GM19324 (cell line): Measurements from ENCODE around the gene TMSB4X.
"Not testable (repeated sequence)": the region's sequence is repeated elsewhere in the genome, so short reads cannot be mapped to it uniquely, and the experiment has no call there.

Experiments
- ATAC-seq: cut with Tn5 transposase; IDR thresholded peaks from one replicate; pipeline ENCODE4 v1.9.1; 2021; ENCODE audit warnings: mild to moderate bottlenecking, moderate library complexity; ENCODE audit not compliant: unreplicated experiment, low FRiP score

TMSB4X gene

DNA sequence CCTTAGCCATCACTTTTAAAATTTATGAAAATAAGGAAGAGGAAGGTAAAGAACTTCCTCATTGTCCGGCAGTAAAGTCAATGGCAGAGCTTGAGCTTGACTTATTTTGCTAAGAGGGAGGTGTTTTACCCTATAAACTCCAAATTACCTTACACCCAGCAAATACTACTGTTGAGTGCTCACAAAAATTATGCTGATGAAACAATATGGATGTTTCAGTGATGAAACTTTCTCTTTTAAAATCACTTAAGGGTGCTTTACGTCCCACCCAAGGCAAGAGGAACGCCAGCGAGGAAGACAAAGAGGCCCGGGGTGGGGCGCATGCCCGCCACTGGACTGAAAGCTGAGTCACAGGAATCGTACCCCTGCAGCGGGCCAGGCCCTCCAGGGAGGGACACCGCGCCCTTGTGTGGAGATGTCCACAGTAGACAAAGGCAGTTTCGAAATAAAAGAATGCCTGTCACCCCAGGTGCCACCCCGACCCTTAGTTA lies 560 bp upstream of the TMSB4X start:
- ATAC-seq, result peak; percentile 11

- ATAC-seq, result no peak
Measured at GRCh38 chrX:12975670-12975965, 708 bp downstream of the TMSB4X start.

GRCh38 chrX:12975991-12976558 lies 1.2 kb downstream of the TMSB4X start:
- ATAC-seq, result no peak

- ATAC-seq, result not testable (repeated sequence)
Measured at GRCh38 chrX:12976819-12977732, 2.2 kb downstream of the TMSB4X start.

DNA sequence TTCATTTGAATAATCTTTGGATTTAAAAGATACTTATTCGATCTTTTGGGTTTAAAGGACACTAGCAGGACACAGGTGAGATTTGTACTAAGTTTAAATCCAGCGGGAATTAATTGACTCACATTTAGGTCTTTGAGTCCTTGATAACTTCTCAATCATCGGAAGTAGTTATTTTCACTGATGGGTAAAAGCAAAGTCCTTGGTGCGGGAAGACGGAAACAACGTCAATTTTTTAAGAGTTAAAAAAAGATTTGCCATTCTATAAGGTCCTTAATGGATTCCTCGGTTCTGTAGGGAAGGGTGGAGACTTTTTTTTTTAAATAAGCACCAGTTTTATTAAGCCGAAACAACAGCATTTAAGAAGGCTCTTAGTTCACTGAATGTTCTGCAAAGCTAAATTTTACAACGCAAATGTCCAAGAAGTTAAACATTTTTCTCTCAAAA lies 2.9 kb downstream of the TMSB4X start:
- ATAC-seq, result no peak

GRCh38 chrX:12978205-12979025 lies 3.5 kb downstream of the TMSB4X start:
- ATAC-seq, result peak; percentile 60

DNA sequence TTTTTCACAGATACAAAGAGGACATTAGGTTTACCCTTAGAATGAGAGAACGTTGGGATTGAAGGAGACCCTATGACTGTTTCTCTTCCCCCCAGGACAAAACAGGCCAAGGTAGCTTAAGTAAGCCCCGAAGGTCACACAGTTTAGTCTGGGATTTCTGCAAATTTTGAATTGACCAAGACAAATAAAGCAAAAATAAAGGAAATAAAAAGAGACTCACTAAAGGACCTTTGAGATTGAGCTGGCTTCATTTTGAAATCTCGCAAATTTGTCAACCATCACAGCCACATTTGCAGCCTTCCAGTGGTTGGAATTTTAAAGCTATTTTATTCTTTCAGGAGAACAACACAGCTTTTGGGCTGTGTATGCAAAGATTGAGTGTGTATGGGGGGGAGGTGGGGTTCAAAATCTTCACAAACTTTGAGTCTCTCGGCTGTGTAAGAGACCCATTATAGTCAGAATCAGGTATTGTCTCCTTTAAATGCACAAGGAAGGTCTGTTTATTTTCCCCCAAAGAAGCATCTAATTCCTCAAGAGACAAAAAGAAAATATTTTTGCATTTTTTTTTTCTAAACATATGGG lies 4.2 kb downstream of the TMSB4X start:
- ATAC-seq, result no peak

- ATAC-seq, result no peak
Measured at GRCh38 chrX:12979616-12980015, 4.7 kb downstream of the TMSB4X start.

DNA sequence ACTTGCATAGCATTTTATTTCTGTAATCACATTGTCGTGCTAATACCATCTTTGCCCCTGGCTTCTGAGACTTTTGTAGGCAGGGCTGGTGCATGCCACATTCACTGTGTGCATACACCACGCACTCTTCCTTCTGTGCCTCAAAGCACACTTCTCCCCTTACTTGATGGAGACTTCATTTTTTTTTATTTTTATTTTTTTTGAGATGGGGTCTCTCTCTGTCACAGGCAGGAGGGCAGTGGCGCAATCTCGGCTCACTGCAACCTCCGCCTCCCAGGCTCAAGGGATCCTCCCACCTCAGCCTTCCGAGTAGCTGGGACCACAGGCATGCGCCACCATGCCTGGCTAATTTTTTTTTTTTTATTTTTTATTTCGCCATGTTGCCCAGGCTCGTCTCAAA lies 5.1 kb downstream of the TMSB4X start:
- ATAC-seq, result not testable (repeated sequence)

DNA sequence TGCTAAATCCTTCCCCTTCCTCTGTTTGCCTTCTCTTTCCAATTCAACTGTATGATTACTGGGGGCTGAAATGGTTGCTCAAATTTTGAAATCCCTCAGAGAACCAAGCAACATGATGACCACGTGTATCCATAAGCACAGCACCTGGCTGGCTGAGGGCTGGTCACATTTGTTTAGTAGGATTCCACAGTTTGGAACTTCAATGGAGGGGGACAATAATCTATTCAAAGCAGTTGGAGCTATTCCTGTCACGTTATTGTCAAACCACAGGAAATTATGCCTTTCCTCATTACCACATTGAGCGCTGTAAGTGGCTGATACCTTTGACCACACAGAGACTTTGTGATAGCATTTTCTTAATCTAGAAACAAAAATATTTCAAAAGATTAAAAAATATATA lies 7.0 kb downstream of the TMSB4X start:
- ATAC-seq, result no peak

GRCh38 chrX:12984603-12985319 lies 9.9 kb downstream of the TMSB4X start:
- peak; percentile 55 for ATAC-seq

GRCh38 chrX:12985331-12985730 lies 10.4 kb downstream of the TMSB4X start:
- ATAC-seq, result peak; percentile 6

- ATAC-seq, result no peak
Measured at GRCh38 chrX:12986164-12986779, 11.4 kb downstream of the TMSB4X start.

DNA sequence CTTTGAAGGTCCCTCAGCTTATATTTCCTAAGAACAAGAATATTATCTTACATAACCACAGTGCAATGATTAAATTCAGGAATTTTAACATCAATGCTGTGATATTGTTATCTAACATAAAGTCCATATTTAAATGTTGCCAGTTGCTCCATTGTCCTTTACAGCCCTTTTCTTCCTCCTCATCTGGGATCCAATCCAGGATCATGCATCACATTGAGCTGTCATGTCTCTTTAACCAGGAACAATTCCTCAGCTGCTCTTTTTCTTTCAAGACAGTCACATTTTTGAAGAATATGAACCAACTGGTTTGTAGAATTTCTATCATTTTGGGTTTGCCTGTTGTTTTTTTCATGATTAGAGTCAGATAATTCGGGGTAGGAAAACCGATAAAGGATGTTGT lies 12.0 kb downstream of the TMSB4X start:
- no peak for ATAC-seq

DNA sequence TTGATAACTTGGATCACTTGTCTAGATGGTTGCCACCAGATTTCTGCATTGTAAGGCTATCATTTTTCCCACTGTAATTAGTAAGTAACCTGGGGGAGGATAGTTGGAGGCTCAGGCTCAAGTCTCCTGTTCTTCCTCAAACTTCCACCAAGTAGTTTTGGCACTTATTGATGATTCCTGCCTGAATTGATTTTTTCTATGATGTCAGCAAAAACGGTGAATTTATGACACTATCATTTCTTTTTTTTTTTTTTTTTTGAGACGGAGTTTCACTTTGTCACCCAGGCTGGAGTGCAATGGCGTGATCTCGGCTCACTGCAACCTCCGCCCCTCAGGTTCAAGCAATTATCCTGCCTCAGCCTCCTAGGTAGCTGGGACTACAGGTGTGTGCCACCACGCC lies 12.4 kb downstream of the TMSB4X start:
- no peak for ATAC-seq

DNA sequence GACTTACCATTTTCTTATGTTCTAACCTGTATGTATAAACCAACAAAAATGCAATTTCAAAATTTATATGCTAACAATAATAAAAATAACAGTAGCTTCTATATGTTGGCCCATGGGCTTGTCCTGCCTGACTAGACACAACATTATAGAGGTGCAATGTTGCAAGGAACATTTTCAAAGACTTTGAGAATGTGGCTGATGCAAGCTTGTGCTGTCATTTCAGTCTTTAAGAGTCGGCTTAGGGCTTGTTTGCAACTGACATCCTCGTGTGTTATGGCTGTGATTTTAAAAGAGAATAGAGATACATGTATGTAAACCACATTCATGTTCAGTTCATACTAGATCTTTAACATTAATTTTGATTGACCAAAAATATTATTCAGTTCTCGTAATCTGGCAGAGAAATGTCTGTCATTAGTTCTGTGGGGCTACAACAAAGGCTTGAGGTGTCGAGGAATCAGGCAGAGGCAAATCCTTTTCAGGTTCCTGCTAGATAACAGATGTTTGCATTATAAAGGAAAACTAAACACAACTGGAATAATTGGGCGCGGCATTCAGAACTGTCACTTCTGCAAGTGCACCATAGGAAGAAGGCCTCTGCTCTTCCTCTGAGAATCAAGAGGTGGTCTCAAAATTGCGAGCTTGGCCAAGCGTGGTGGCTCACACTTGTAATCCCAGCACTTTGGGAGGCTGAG lies 13.1 kb downstream of the TMSB4X start:
- ATAC-seq, result no peak

DNA sequence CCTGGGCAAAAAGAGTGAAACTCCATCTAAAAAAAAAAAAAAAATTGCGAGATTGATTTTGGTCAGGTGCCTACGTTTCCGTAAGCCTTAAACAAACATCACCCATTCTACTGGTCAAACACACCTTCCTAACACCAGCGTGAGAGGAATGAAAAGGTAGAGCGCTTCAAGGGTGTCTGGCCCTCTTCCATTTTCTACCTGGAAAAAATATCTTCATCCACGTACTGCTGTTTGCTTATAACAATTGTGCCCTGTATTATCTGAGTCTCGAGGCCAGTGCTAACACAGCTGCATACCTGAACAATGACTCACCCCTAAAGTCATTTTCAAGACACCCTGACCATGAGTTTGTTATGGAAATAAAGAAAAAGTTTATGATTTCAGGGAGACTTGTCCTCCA lies 13.9 kb downstream of the TMSB4X start:
- no peak for ATAC-seq

DNA sequence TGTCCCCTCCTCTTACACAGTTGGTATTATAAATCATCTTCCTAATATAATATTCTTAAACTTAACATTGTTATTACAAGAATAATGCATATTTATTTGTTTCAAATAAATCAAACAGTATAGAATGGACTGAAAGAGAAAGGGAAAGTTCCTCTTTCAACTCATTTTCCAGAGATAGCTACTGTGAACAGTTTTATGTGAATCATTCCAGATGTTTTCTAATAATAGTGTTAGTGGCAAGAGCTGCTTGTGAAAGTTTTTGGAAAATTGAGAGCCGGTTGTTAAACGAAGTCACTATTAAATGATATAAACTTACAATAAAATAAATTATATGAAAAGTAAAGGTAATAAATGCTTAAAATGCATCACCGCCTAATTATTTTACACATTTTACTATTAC lies 14.6 kb downstream of the TMSB4X start:
- ATAC-seq, result no peak

DNA sequence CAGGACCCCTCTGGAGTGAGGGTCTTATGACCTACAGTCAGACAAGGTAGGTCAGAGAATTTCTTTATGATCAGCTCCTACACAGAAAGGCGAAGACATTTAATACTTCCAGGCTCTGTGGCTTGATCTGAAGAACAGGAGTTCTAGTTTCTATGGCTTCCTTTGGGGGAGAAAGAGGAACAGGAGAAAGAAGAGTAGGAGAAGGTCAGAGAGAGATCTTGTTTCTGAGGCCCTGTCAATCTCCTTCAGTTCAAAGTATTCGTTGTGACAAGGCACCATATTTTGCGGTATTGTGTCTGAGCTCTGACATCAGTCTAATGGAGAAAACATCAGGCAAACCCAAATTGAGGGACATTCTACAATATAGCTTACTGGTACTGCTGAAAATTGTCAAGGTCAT lies 16.7 kb downstream of the TMSB4X start:
- no peak for ATAC-seq
